Osteoblast (primary cell): ENCODE results near the gene EIF4G3. TPM values are rescaled to one million over a fixed set of nuclear protein-coding genes. Genes with fewer than 3 reads are reported as not detected.

ENCODE experiments used
- DNase-seq: peaks from one replicate; pipeline ENCODE4 v3.0.0; 2011; ENCODE audit warnings: low spot score, mixed read lengths; ENCODE audit not compliant: insufficient read length; ENCODE audit errors: missing footprints
- H2AFZ ChIP-seq: 2 replicates; pipeline ENCODE4 v1.6.0; 2011; ENCODE audit warnings: mild to moderate bottlenecking, low read length
- H3K27ac ChIP-seq: 2 replicates; pipeline ENCODE4 v1.5.1; 2011; ENCODE audit warnings: mild to moderate bottlenecking, low read depth, low read length, moderate library complexity
- H3K27me3 ChIP-seq: 2 replicates; pipeline ENCODE4 v1.6.0; 2012; ENCODE audit warnings: mild to moderate bottlenecking, control low read depth, inconsistent platforms, low read length, moderate library complexity; ENCODE audit not compliant: insufficient read depth
- H3K36me3 ChIP-seq: 2 replicates; pipeline ENCODE4 v1.5.1; 2011; ENCODE audit warnings: mild to moderate bottlenecking, low read length, control low read depth, moderate library complexity; ENCODE audit not compliant: insufficient read depth
- H3K4me1 ChIP-seq: 2 replicates; pipeline ENCODE4 v1.5.1; 2011; ENCODE audit warnings: mild to moderate bottlenecking, low read length, control low read depth, moderate library complexity; ENCODE audit not compliant: insufficient read depth
- H3K4me2 ChIP-seq: 2 replicates; pipeline ENCODE4 v1.6.0; 2011; ENCODE audit warnings: mild to moderate bottlenecking, low read length; ENCODE audit not compliant: insufficient read depth
- H3K4me3 ChIP-seq: fragments of 200-600 bp; sonication (generic); 3 replicates; pipeline ENCODE4 v1.5.1; 2012; ENCODE audit warnings: mild to moderate bottlenecking, low read length, inconsistent platforms; ENCODE audit not compliant: insufficient read depth
- H3K79me2 ChIP-seq: 2 replicates; pipeline ENCODE4 v1.6.0; 2012; ENCODE audit warnings: mild to moderate bottlenecking, low read length, control low read depth, inconsistent platforms; ENCODE audit not compliant: insufficient read depth
- H3K9me3 ChIP-seq: 2 replicates; pipeline ENCODE4 v1.5.1; 2011; ENCODE audit warnings: low read depth, low read length, control low read depth
- H4K20me1 ChIP-seq: 2 replicates; pipeline ENCODE4 v1.6.0; 2012; ENCODE audit warnings: mild to moderate bottlenecking, low read length, control low read depth; ENCODE audit not compliant: insufficient read depth
- CTCF ChIP-seq: IDR thresholded peaks from 2 replicates; pipeline ENCODE4 v1.5.1; 2011; ENCODE audit warnings: mild to moderate bottlenecking, low read depth, low read length, moderate library complexity; ENCODE audit errors: extremely low read depth
- total RNA-seq: library from RNA; depleted of rRNA; stranded (reverse); fragments of >200 nt; gene quantifications from 2 replicates; pipeline ENCODE4 v1.2.3, GENCODE V29; 2012

Gene EIF4G3
- total RNA-seq, 1 donor: 55.0 TPM

- no peaks in the 10 kb centered on the region for H3K27me3 ChIP-seq
- H3K9me3 ChIP-seq: no peaks in the 10 kb centered on the region
- H3K4me3 ChIP-seq: no peak overlapping the region
- peaks cover 10% of the 10 kb centered on the region for H3K36me3 ChIP-seq
- H4K20me1 ChIP-seq: peaks cover 2% of the 10 kb centered on the region
- H3K27ac ChIP-seq: no peak overlapping the region
- DNase-seq: no peak
- H3K4me1 ChIP-seq: no peaks in the 10 kb centered on the region
- no peak overlapping the region for H2AFZ ChIP-seq
- no peak overlapping the region for H3K4me2 ChIP-seq
- H3K79me2 ChIP-seq: no peaks in the 10 kb centered on the region
- TF ChIP-seq CTCF: no peak
Measured at GRCh38 chr1:20900056-20900455, 276.6 kb downstream of the EIF4G3 start.

- H3K36me3 ChIP-seq: peaks cover 12% of the 10 kb centered on the region
- H3K4me2 ChIP-seq: no peak overlapping the region
- no peaks in the 10 kb centered on the region for H3K4me1 ChIP-seq
- no peak overlapping the region for H3K4me3 ChIP-seq
- H3K27ac ChIP-seq: no peak overlapping the region
- no peak for DNase-seq
- H4K20me1 ChIP-seq: peaks cover 2% of the 10 kb centered on the region
- no peaks in the 10 kb centered on the region for H3K9me3 ChIP-seq
- no peaks in the 10 kb centered on the region for H3K27me3 ChIP-seq
- no peaks in the 10 kb centered on the region for H3K79me2 ChIP-seq
- no peak overlapping the region for H2AFZ ChIP-seq
- TF ChIP-seq CTCF: no peak
Measured at GRCh38 chr1:20899154-20899972, 277.3 kb downstream of the EIF4G3 start.

- H3K36me3 ChIP-seq: peaks cover 31% of the 10 kb centered on the region
- peaks cover 2% of the 10 kb centered on the region for H4K20me1 ChIP-seq
- H3K9me3 ChIP-seq: no peaks in the 10 kb centered on the region
- no peak overlapping the region for H3K4me3 ChIP-seq
- no peak overlapping the region for H3K4me2 ChIP-seq
- no peaks in the 10 kb centered on the region for H3K4me1 ChIP-seq
- no peaks in the 10 kb centered on the region for H3K79me2 ChIP-seq
- no peak for DNase-seq
- TF ChIP-seq CTCF: no peak
- H3K27me3 ChIP-seq: no peaks in the 10 kb centered on the region
- H2AFZ ChIP-seq: no peak overlapping the region
- H3K27ac ChIP-seq: no peak overlapping the region
Measured at GRCh38 chr1:20896826-20897225, 279.9 kb downstream of the EIF4G3 start.

- Histone ChIP-seq H3K4me3 (no peak overlapping the region), H3K27ac (no peak overlapping the region), H2AFZ (no peak overlapping the region), H3K9me3 (no peaks in the 10 kb centered on the region), H3K27me3 (no peaks in the 10 kb centered on the region), H3K79me2 (no peaks in the 10 kb centered on the region), H3K4me2 (no peak overlapping the region), H3K36me3 (peaks cover 31% of the 10 kb centered on the region), H3K4me1 (no peaks in the 10 kb centered on the region), H4K20me1 (peaks cover 2% of the 10 kb centered on the region)
- TF ChIP-seq CTCF: no peak
- DNase-seq: no peak
Measured at GRCh38 chr1:20893931-20894330, 282.8 kb downstream of the EIF4G3 start.
